Measurements from ENCODE around the gene CLCN2. TPM values are rescaled to one million over a fixed set of nuclear protein-coding genes. Genes with fewer than 3 reads are reported as not detected.
A peak's percentile ranks its signal among the peaks of the same experiment; 100 is the strongest.

The CLCN2 gene
- polyA plus RNA-seq, 1 donor from 2014 or later, result 13.4 TPM

GRCh38 chr3:184339001-184339400 lies 22.4 kb downstream of the CLCN2 start:
- Histone ChIP-seq H3K36me3 (ENCODE audit: insufficient read depth, low read length) (no peaks in the 10 kb centered on the region), H4K20me1 (ENCODE audit: insufficient read depth) (no peaks in the 10 kb centered on the region), H3K4me2 (ENCODE audit: low read length) (peak overlapping the region; percentile 98), H3K79me2 (replicated peaks; ENCODE audit: insufficient read depth, low read length) (peaks cover 37% of the 10 kb centered on the region), H3K9me2 (ENCODE audit: insufficient read depth, low read length) (no peaks in the 10 kb centered on the region), H2AFZ (ENCODE audit: low read depth, low read length) (peak overlapping the region; percentile 38), H3K4me3 (ENCODE audit: low read length) (peak overlapping the region; percentile 95), H3K9me3 (ENCODE audit: low read length) (no peaks in the 10 kb centered on the region), H3K27ac (ENCODE audit: low read length) (peak overlapping the region; percentile 99), H3K27me3 (ENCODE audit: insufficient read depth, low read depth, low read length) (no peaks in the 10 kb centered on the region), H3K9ac (ENCODE audit: low read length) (peak overlapping the region; percentile 98), H3F3A (ENCODE audit: insufficient read depth, low read length, poor library complexity, severe bottlenecking) (peaks cover 10% of the 10 kb centered on the region)
- TF ChIP-seq MXI1 (conservative IDR thresholded peaks at IDR 0.05; ENCODE audit: poor library complexity, severe bottlenecking) (peak; percentile 58), REST (IDR thresholded peaks at IDR 0.05; ENCODE audit: borderline replicate concordance) (no peak), EZH2 (IDR thresholded peaks at IDR 0.05; ENCODE audit: borderline replicate concordance, insufficient read depth, low read length, poor library complexity, severe bottlenecking) (no peak)

DNA sequence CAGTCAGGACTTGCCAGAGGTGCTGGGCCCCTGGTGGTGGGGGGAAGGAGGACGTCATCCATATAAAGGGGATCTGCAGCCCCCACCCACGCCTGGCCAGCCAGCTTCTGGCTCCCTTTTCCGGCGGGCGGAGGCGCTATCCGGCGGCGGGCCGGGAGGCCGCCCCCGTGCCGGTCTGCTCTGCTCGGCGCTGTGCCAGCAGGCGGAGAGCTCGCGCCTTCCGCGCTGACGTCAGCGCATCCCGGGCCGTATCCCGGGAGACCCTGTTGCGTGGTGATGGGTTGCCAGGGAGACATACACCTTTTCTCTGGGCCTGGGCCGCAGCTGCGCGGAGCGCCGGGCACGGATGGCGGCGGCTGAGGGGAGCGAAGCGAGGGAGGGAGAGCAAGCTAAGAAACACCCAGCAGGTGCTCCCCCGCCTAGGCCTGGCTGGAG lies 22.9 kb downstream of the CLCN2 start:
- Histone ChIP-seq H3K4me3 (ENCODE audit: low read length) (peak overlapping the region; percentile 95), H3K9me2 (ENCODE audit: insufficient read depth, low read length) (no peaks in the 10 kb centered on the region), H3K27ac (ENCODE audit: low read length) (peak overlapping the region; percentile 99), H3K36me3 (ENCODE audit: insufficient read depth, low read length) (no peaks in the 10 kb centered on the region), H4K20me1 (ENCODE audit: insufficient read depth) (no peaks in the 10 kb centered on the region), H3F3A (ENCODE audit: insufficient read depth, low read length, poor library complexity, severe bottlenecking) (peaks cover 10% of the 10 kb centered on the region), H3K4me2 (ENCODE audit: low read length) (peak overlapping the region; percentile 98), H3K27me3 (ENCODE audit: insufficient read depth, low read depth, low read length) (no peaks in the 10 kb centered on the region), H3K79me2 (replicated peaks; ENCODE audit: insufficient read depth, low read length) (peaks cover 37% of the 10 kb centered on the region), H3K9me3 (ENCODE audit: low read length) (no peaks in the 10 kb centered on the region), H3K9ac (ENCODE audit: low read length) (peak overlapping the region; percentile 98), H2AFZ (ENCODE audit: low read depth, low read length) (peak overlapping the region; percentile 38)
- TF ChIP-seq MXI1 (conservative IDR thresholded peaks at IDR 0.05; ENCODE audit: poor library complexity, severe bottlenecking), result peak; percentile 96
- peak; percentile 81 for TF ChIP-seq EP300 (conservative IDR thresholded peaks at IDR 0.05; ENCODE audit: poor library complexity, severe bottlenecking)
- TF ChIP-seq CTCF (IDR thresholded peaks at IDR 0.05; ENCODE audit: poor library complexity, severe bottlenecking), result peak; percentile 67
- no peak for TF ChIP-seq EZH2 (IDR thresholded peaks at IDR 0.05; ENCODE audit: borderline replicate concordance, insufficient read depth, low read length, poor library complexity, severe bottlenecking)
- TF ChIP-seq POLR2AphosphoS5 (IDR thresholded peaks at IDR 0.05), result peak; percentile 92
- TF ChIP-seq SMC3 (conservative IDR thresholded peaks at IDR 0.05; ENCODE audit: poor library complexity), result peak; percentile 54
- TF ChIP-seq RAD21 (conservative IDR thresholded peaks at IDR 0.05), result peak; percentile 41
- TF ChIP-seq TAF1 (IDR thresholded peaks at IDR 0.05; ENCODE audit: low read depth), result peak; percentile 83
- TF ChIP-seq REST (IDR thresholded peaks at IDR 0.05; ENCODE audit: borderline replicate concordance), result peak; percentile 72
